DND-41 (cell line): ENCODE measurements around the gene RIT2.
"Not testable (repeated sequence)": the region's sequence is repeated elsewhere in the genome, so short reads cannot be mapped to it uniquely, and the experiment has no call there.

Experiments
- ATAC-seq: fragments of 200-7000 bp; cut with Tn5 transposase; 3 replicates; pipeline ENCODE4 v1.9.1; 2021; ENCODE audit warnings: low read depth; ENCODE audit not compliant: insufficient read depth
- DNase-seq: peaks from one replicate; pipeline ENCODE4 v3.0.0-alpha.2; 2020
- H2AFZ ChIP-seq: 2 replicates; pipeline ENCODE4 v1.6.0; 2012; ENCODE audit warnings: low read depth, low read length
- H3K27ac ChIP-seq: 2 replicates; pipeline ENCODE4 v1.5.1; 2012; ENCODE audit warnings: low read length, inconsistent platforms
- H3K27me3 ChIP-seq: fragments of 200-600 bp; sonication (generic); 2 replicates; pipeline ENCODE4 v1.6.0; 2012; ENCODE audit warnings: low read length, mild to moderate bottlenecking, inconsistent platforms; ENCODE audit not compliant: insufficient read depth, poor library complexity
- H3K36me3 ChIP-seq: 2 replicates; pipeline ENCODE4 v1.5.1; 2012; ENCODE audit warnings: low read length, inconsistent platforms; ENCODE audit not compliant: insufficient read depth
- H3K4me1 ChIP-seq: 2 replicates; pipeline ENCODE4 v1.5.1; 2012; ENCODE audit warnings: mild to moderate bottlenecking, low read length; ENCODE audit not compliant: insufficient read depth
- H3K4me2 ChIP-seq: 2 replicates; pipeline ENCODE4 v1.6.0; 2012; ENCODE audit warnings: mild to moderate bottlenecking, moderate library complexity, low read length, inconsistent platforms; ENCODE audit not compliant: insufficient read depth
- H3K4me3 ChIP-seq, 2 experiments: fragments of 200-600 bp in 1 of 2; shearing (Covaris generic) in 1 of 2; 2 replicates each; pipeline ENCODE4 v1.5.1; 2012 to 2016; ENCODE audit warnings: inconsistent platforms in 2 of 2, low read length in 2 of 2, mild to moderate bottlenecking in 2 of 2, low read depth in 1 of 2, moderate library complexity in 1 of 2
- H3K79me2 ChIP-seq: 2 replicates; pipeline ENCODE4 v1.6.0; 2012; ENCODE audit warnings: low read length, inconsistent platforms; ENCODE audit not compliant: insufficient read depth
- H3K9ac ChIP-seq: 2 replicates; pipeline ENCODE4 v1.6.0; 2012; ENCODE audit warnings: low read depth, mild to moderate bottlenecking, inconsistent platforms, low read length, moderate library complexity
- H3K9me3 ChIP-seq: 2 replicates; pipeline ENCODE4 v1.5.1; 2012; ENCODE audit warnings: low read length, moderate library complexity, mild to moderate bottlenecking, inconsistent platforms; ENCODE audit not compliant: insufficient read depth, severe bottlenecking
- H4K20me1 ChIP-seq: 2 replicates; pipeline ENCODE4 v1.6.0; 2012; ENCODE audit warnings: low read length; ENCODE audit not compliant: insufficient read depth
- EZH2 ChIP-seq: IDR thresholded peaks from 3 replicates; pipeline ENCODE4 v1.6.1; 2012; ENCODE audit warnings: borderline replicate concordance, low read depth, mild to moderate bottlenecking, moderate library complexity, low read length, inconsistent platforms; ENCODE audit not compliant: severe bottlenecking
- TF ChIP-seq, protein P1 (sequence below): IDR thresholded peaks from 2 replicates; pipeline ENCODE4 v1.5.1; 2012; ENCODE audit warnings: borderline replicate concordance, low read length, moderate library complexity, mild to moderate bottlenecking; ENCODE audit not compliant: poor library complexity, severe bottlenecking; ENCODE audit errors: extremely low read depth

The RIT2 gene

GRCh38 chr18:42742474-42742873 lies 373.0 kb downstream of the RIT2 start:
- no peak for TF ChIP-seq EZH2
- TF ChIP-seq, protein P1, sequence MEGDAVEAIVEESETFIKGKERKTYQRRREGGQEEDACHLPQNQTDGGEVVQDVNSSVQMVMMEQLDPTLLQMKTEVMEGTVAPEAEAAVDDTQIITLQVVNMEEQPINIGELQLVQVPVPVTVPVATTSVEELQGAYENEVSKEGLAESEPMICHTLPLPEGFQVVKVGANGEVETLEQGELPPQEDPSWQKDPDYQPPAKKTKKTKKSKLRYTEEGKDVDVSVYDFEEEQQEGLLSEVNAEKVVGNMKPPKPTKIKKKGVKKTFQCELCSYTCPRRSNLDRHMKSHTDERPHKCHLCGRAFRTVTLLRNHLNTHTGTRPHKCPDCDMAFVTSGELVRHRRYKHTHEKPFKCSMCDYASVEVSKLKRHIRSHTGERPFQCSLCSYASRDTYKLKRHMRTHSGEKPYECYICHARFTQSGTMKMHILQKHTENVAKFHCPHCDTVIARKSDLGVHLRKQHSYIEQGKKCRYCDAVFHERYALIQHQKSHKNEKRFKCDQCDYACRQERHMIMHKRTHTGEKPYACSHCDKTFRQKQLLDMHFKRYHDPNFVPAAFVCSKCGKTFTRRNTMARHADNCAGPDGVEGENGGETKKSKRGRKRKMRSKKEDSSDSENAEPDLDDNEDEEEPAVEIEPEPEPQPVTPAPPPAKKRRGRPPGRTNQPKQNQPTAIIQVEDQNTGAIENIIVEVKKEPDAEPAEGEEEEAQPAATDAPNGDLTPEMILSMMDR, result no peak
- no peak overlapping the region for H2AFZ ChIP-seq
- no peak overlapping the region for H3K27ac ChIP-seq
- H3K36me3 ChIP-seq, result no peaks in the 10 kb centered on the region
- no peak overlapping the region for H3K4me3 ChIP-seq
- H4K20me1 ChIP-seq, result no peaks in the 10 kb centered on the region
- H3K27me3 ChIP-seq, result no peaks in the 10 kb centered on the region
- no peak overlapping the region for H3K9ac ChIP-seq
- ATAC-seq (no peak), DNase-seq (no peak)
- H3K4me1 ChIP-seq, result no peaks in the 10 kb centered on the region
- H3K4me2 ChIP-seq, result no peak overlapping the region
- no peaks in the 10 kb centered on the region for H3K9me3 ChIP-seq
- H3K79me2 ChIP-seq, result no peaks in the 10 kb centered on the region

GRCh38 chr18:42741805-42742347 lies 373.6 kb downstream of the RIT2 start:
- not testable (repeated sequence) for H3K27ac ChIP-seq, H3K4me3 ChIP-seq, H3K36me3 ChIP-seq, H3K9me3 ChIP-seq, H2AFZ ChIP-seq, H4K20me1 ChIP-seq, H3K4me2 ChIP-seq, H3K27me3 ChIP-seq, ATAC-seq, H3K9ac ChIP-seq, H3K79me2 ChIP-seq, DNase-seq, H3K4me1 ChIP-seq

DNA sequence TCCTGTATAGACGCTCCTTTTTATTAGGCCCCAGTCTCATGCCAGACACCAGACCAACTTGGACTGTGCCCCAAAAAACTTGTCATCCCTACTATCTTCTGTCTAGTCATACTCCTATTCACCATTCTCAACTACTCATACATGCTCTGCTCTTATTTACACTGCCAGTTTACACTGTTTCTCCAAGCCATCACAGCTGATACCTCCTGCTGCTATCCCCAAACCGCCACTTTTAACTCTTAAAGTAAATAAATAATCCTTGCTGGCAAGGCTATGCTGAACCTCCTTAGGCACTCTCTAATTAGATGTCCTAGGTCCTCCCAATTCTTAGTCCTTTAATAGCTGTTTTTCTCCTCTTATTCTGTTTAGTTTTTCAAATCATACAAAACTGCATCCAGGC lies 374.2 kb downstream of the RIT2 start:
- not testable (repeated sequence) for H3K4me2 ChIP-seq, ATAC-seq, H3K36me3 ChIP-seq, H3K27ac ChIP-seq, H3K9ac ChIP-seq, DNase-seq, H4K20me1 ChIP-seq, H3K9me3 ChIP-seq, H3K79me2 ChIP-seq, H2AFZ ChIP-seq, H3K27me3 ChIP-seq, H3K4me1 ChIP-seq, H3K4me3 ChIP-seq

GRCh38 chr18:42736074-42736473 lies 379.4 kb downstream of the RIT2 start:
- Histone ChIP-seq H3K4me2 (no peak overlapping the region), H3K27ac (no peak overlapping the region), H3K27me3 (no peaks in the 10 kb centered on the region), H3K4me3 (no peak overlapping the region), H3K4me1 (no peaks in the 10 kb centered on the region), H3K9ac (no peak overlapping the region), H3K36me3 (no peaks in the 10 kb centered on the region), H3K9me3 (no peaks in the 10 kb centered on the region), H4K20me1 (no peaks in the 10 kb centered on the region), H2AFZ (no peak overlapping the region), H3K79me2 (no peaks in the 10 kb centered on the region)
- ATAC-seq (no peak), DNase-seq (no peak)
- TF ChIP-seq, protein P1, result no peak
- TF ChIP-seq EZH2, result no peak
